SK-N-SH (cell line): ENCODE measurements around the gene SAA1. TPM values are rescaled to one million over a fixed set of nuclear protein-coding genes. Genes with fewer than 3 reads are reported as not detected.

ENCODE experiments used
- CTCF ChIA-PET: fragments of 300-600, 350-600 bp; formaldehyde crosslinking; extraction: SDS; loops from one replicate; lab custom pipeline; 2021; lab: Yijun Ruan, JAX
- POLR2A ChIA-PET: fragments of 350-600 bp; sonication (Branson Sonifier 250); formaldehyde crosslinking; extraction: SDS; loops from one replicate; lab custom pipeline; 2020; ENCODE audit warnings: antibody characterized with exemption, inconsistent platforms; lab: Yijun Ruan, JAX
- DNase-seq: peaks from one replicate; pipeline ENCODE4 v3.0.0; 2012
- H2AFZ ChIP-seq: fragments of 200-600 bp; sonication (generic); 2 replicates; pipeline ENCODE4 v1.8.1; 2016; ENCODE audit warnings: antibody characterized with exemption, mild to moderate bottlenecking, low read depth
- H3F3A ChIP-seq: fragments of 200-600 bp; sonication (generic); replicated peaks from 2 replicates; pipeline ENCODE3; 2016; ENCODE audit warnings: antibody characterized with exemption, mild to moderate bottlenecking; ENCODE audit not compliant: insufficient read depth
- H3K27ac ChIP-seq, 2 experiments: fragments of 200-500 bp in 1 of 2; fragments of 200-600 bp in 1 of 2; sonication (Bioruptor generic) in 1 of 2; sonication (generic), shearing (Covaris generic) in 1 of 2; 2 replicates each; pipeline versions ENCODE4 v1.5.1 to v1.6.1; 2014 to 2016; ENCODE audit warnings: low read depth in 2 of 2, inconsistent platforms in 1 of 2, low read length in 1 of 2, mild to moderate bottlenecking in 1 of 2, mixed read lengths in 1 of 2
- H3K27me3 ChIP-seq: fragments of 200-600 bp; sonication (generic), shearing (Covaris generic); 2 replicates; pipeline ENCODE4 v1.6.1; 2016; ENCODE audit warnings: mixed run types; ENCODE audit not compliant: insufficient read depth
- H3K36me3 ChIP-seq, 2 experiments: fragments of 200-500 bp in 1 of 2; fragments of 200-600 bp in 1 of 2; sonication (Bioruptor generic) in 1 of 2; sonication (generic) in 1 of 2; replicated peaks in 1 of 2; 2 replicates each; pipeline versions ENCODE3 to v1.5.1; 2014 to 2016; ENCODE audit warnings: low read length in 1 of 2, mild to moderate bottlenecking in 1 of 2; ENCODE audit not compliant: insufficient read depth in 2 of 2, control insufficient read depth in 1 of 2
- H3K4me1 ChIP-seq, 2 experiments: fragments of 200-500 bp in 1 of 2; fragments of 200-600 bp in 1 of 2; sonication (Bioruptor generic) in 1 of 2; sonication (generic), shearing (Covaris generic) in 1 of 2; 2 replicates each; pipeline versions ENCODE4 v1.5.1 to v1.6.1; 2014 to 2016; ENCODE audit warnings: low read depth in 1 of 2, low read length in 1 of 2, mixed run types in 1 of 2; ENCODE audit not compliant: insufficient read depth in 2 of 2, control insufficient read depth in 1 of 2
- H3K4me2 ChIP-seq: fragments of 200-600 bp; sonication (generic), shearing (Covaris generic); 2 replicates; pipeline ENCODE4 v1.6.1; 2017; ENCODE audit warnings: mixed run types
- H3K4me3 ChIP-seq, 2 experiments: fragments of 200-500 bp in 1 of 2; fragments of 200-600 bp in 1 of 2; sonication (Bioruptor generic) in 1 of 2; sonication (generic), shearing (Covaris generic) in 1 of 2; 2 replicates each; pipeline versions ENCODE4 v1.5.1 to v1.8.1; 2014 to 2016; ENCODE audit warnings: low read depth in 2 of 2, inconsistent platforms in 1 of 2, low read length in 1 of 2, mild to moderate bottlenecking in 1 of 2, mixed read lengths in 1 of 2, moderate library complexity in 1 of 2
- H3K79me2 ChIP-seq: fragments of 200-600 bp; sonication (generic); 2 replicates; pipeline ENCODE4 v1.8.1; 2017; ENCODE audit warnings: mild to moderate bottlenecking; ENCODE audit not compliant: insufficient read depth
- H3K9ac ChIP-seq: fragments of 200-600 bp; sonication (generic); 2 replicates; pipeline ENCODE4 v1.6.1; 2017; ENCODE audit warnings: mixed run types
- H3K9me2 ChIP-seq: fragments of 200-600 bp; sonication (generic); 2 replicates; pipeline ENCODE4 v1.6.1; 2017; ENCODE audit warnings: mixed run types
- H3K9me3 ChIP-seq: fragments of 200-600 bp; sonication (generic); 2 replicates; pipeline ENCODE4 v1.6.1; 2017; ENCODE audit warnings: mixed run types, mild to moderate bottlenecking, moderate library complexity
- H4K20me1 ChIP-seq: fragments of 200-600 bp; sonication (generic); 2 replicates; pipeline ENCODE4 v1.6.1; 2017; ENCODE audit warnings: mild to moderate bottlenecking, mixed run types; ENCODE audit not compliant: insufficient read depth
- ELF1 ChIP-seq: IDR thresholded peaks from 2 replicates; pipeline ENCODE4 v1.4.0; 2012
- EP300 ChIP-seq, 2 experiments: IDR thresholded peaks; 2 replicates each; pipeline versions ENCODE4 v1.4.0 to v1.6.1; 2012; ENCODE audit warnings: borderline replicate concordance in 1 of 2, low read depth in 1 of 2, low read length in 1 of 2
- FOSL2 ChIP-seq: IDR thresholded peaks from 2 replicates; pipeline ENCODE4 v1.4.0; 2012; ENCODE audit warnings: low read depth, mild to moderate bottlenecking, moderate library complexity, borderline replicate concordance
- FOXJ3 ChIP-seq: sonication (generic); formaldehyde crosslinking; IDR thresholded peaks from 2 replicates; pipeline ENCODE4 v1.5.1; 2020; ENCODE audit warnings: mild to moderate bottlenecking, missing genetic modification reagents
- FOXM1 ChIP-seq: IDR thresholded peaks from 2 replicates; pipeline ENCODE4 v1.4.0; 2012; ENCODE audit warnings: low read depth, mild to moderate bottlenecking
- GABPA ChIP-seq: IDR thresholded peaks from 2 replicates; pipeline ENCODE4 v1.4.0; 2012; ENCODE audit warnings: low read depth, mild to moderate bottlenecking
- GATA2 ChIP-seq: sonication (generic); formaldehyde crosslinking; IDR thresholded peaks from 2 replicates; pipeline ENCODE4 v1.5.0; 2020; ENCODE audit warnings: mild to moderate bottlenecking, missing genetic modification reagents
- JUND ChIP-seq: IDR thresholded peaks from 2 replicates; pipeline ENCODE4 v1.4.0; 2012
- MEF2A ChIP-seq: IDR thresholded peaks from 2 replicates; pipeline ENCODE4 v1.4.0; 2012; ENCODE audit warnings: low read depth, borderline replicate concordance
- MXI1 ChIP-seq: IDR thresholded peaks from 2 replicates; pipeline ENCODE4 v1.6.1; 2012; ENCODE audit warnings: mild to moderate bottlenecking, low read depth, low read length, improper control_type of control experiment
- NRF1 ChIP-seq: IDR thresholded peaks from 2 replicates; pipeline ENCODE4 v1.6.1; 2012; ENCODE audit warnings: low read depth, mild to moderate bottlenecking, low read length
- POLR2AphosphoS5 ChIP-seq: IDR thresholded peaks from 2 replicates; pipeline ENCODE4 v1.6.1; 2012; ENCODE audit warnings: low read depth, low read length
- RFX5 ChIP-seq: IDR thresholded peaks from 2 replicates; pipeline ENCODE4 v1.6.1; 2012; ENCODE audit warnings: mild to moderate bottlenecking, improper control_type of control experiment, low read length
- SIN3A ChIP-seq: IDR thresholded peaks from 2 replicates; pipeline ENCODE4 v1.6.1; 2012; ENCODE audit warnings: low read depth, mild to moderate bottlenecking, low read length, moderate library complexity, borderline replicate concordance
- TAF1 ChIP-seq: IDR thresholded peaks from 2 replicates; pipeline ENCODE4 v1.6.1; 2012; ENCODE audit warnings: low read depth, mild to moderate bottlenecking, low read length, moderate library complexity, borderline replicate concordance
- TCF12 ChIP-seq: IDR thresholded peaks from 2 replicates; pipeline ENCODE4 v1.4.0; 2012
- TEAD4 ChIP-seq: IDR thresholded peaks from 2 replicates; pipeline ENCODE4 v1.4.0; 2012; ENCODE audit warnings: mild to moderate bottlenecking, borderline replicate concordance; ENCODE audit not compliant: insufficient read depth
- YY1 ChIP-seq: IDR thresholded peaks from 2 replicates; pipeline ENCODE4 v1.4.0; 2012; ENCODE audit warnings: low read depth, mild to moderate bottlenecking
- WGBS: methylation state at CpG from one replicate; pipeline ENCODE4 v1.1.6; 2017; ENCODE audit warnings: low lambda C conversion rate; 5-methylcytosine and 5-hydroxymethylcytosine counted together
- polyA plus RNA-seq, 3 experiments: library from polyadenylated mRNA; depleted of rRNA; stranded (reverse); fragments of >200 nt; gene quantifications; 2 replicates each; pipeline ENCODE4 v1.2.3, GENCODE V29; 2012
- TF ChIP-seq, protein P1 (sequence below): IDR thresholded peaks from 2 replicates; pipeline ENCODE4 v1.4.0; 2012; ENCODE audit warnings: low read depth, borderline replicate concordance
- TF ChIP-seq, protein P2 (sequence below): fragments of 150-350 bp; IDR thresholded peaks from 2 replicates; pipeline ENCODE4 v1.6.1; 2016; ENCODE audit warnings: mild to moderate bottlenecking, low read depth, low read length

SAA1 gene
- polyA plus RNA-seq (2012; rRNA removed), result not detected in 2 replicates
- polyA plus RNA-seq (2012; cell fraction: cytosol; rRNA removed), result not detected in 2 replicates
- polyA plus RNA-seq (2012; cell fraction: nucleus; rRNA removed), result not detected in 2 replicates

DNA sequence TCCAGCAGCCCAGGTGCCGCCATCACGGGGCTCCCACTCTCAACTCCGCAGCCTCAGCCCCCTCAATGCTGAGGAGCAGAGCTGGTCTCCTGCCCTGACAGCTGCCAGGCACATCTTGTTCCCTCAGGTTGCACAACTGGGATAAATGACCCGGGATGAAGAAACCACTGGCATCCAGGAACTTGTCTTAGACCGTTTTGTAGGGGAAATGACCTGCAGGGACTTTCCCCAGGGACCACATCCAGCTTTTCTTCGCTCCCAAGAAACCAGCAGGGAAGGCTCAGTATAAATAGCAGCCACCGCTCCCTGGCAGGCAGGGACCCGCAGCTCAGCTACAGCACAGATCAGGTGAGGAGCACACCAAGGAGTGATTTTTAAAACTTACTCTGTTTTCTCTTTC is at the start of gene SAA1:
SAA1 (plus strand) TSS at position 316 of the 400 bp plus-strand sequence. CDS start 624 bp downstream, outside the sequence.
- no peak for DNase-seq
- H3K36me3 ChIP-seq, result no peaks in the 10 kb centered on the region
- TF ChIP-seq FOXJ3 (no peak), TEAD4 (no peak), TCF12 (no peak), YY1 (no peak), MEF2A (no peak)
- H3F3A ChIP-seq, result no peaks in the 10 kb centered on the region
- 49% methylated on average over 8 of the region's 8 CpGs for WGBS
- no peak within 1 kb of the TSS for H2AFZ ChIP-seq
- no peak within 1 kb of the TSS for H3K4me3 ChIP-seq
- H3K9me2 ChIP-seq, result no peaks in the 10 kb centered on the region
- H3K9me3 ChIP-seq, result no peaks in the 10 kb centered on the region
- no peaks in the 10 kb centered on the region for H3K79me2 ChIP-seq
- H3K27ac ChIP-seq, result no peak within 1 kb of the TSS
- H4K20me1 ChIP-seq, result no peaks in the 10 kb centered on the region
- CTCF ChIA-PET, result interaction anchor here (0.8 to 1.2 kb wide), 2 partner anchors 22 to 95 kb away, joined by 3 to 4 read pairs; no protein-coding TSS in a partner anchor
- POLR2A ChIA-PET, result no interaction called here
- no peak within 1 kb of the TSS for H3K4me2 ChIP-seq
- no peaks in the 10 kb centered on the region for H3K27me3 ChIP-seq
- no peak within 1 kb of the TSS for H3K9ac ChIP-seq
- no peaks in the 10 kb centered on the region for H3K4me1 ChIP-seq

DNA sequence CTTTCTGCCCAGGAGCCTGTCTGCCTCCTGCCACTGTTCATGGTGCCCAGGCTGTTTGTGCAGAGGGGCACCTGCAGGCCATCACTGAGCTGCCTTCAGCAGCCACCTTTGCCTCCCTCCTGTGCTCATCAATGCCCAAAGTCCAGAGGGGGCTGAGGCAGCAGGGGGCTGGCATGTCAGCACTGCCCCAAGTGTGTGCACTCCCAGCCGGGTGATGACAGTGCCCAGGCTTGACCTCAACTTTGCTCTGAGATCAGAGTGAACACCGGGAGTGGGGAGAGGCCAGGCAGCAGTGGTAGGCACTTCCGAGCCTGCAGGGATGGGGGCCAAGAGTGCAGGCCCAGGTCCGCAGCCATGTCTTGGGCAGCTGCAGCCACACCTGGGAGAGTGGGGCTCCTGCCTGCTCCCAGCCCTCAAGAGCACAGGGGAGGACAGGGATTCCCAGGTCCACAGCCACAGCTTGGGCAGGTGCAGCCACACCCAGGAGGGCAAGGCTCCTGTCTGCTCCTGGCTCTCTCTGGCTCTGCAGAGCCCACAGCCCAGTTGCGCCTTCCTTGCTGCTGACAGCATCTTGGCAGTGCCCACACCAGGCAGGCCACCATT is 44.7 kb upstream of the SAA1 start:
- POLR2A ChIA-PET, result no interaction called here
- Histone ChIP-seq H2AFZ (no peak overlapping the region), H3F3A (no peaks in the 10 kb centered on the region), H3K4me3 (no peak overlapping the region), H3K27me3 (no peaks in the 10 kb centered on the region), H3K27ac (no peak overlapping the region), H3K9me2 (no peaks in the 10 kb centered on the region), H3K9me3 (no peaks in the 10 kb centered on the region), H3K9ac (no peak overlapping the region), H3K4me2 (no peak overlapping the region), H3K79me2 (no peaks in the 10 kb centered on the region), H4K20me1 (no peaks in the 10 kb centered on the region), H3K4me1 (no peaks in the 10 kb centered on the region), H3K36me3 (no peaks in the 10 kb centered on the region)
- 0% methylated on average over 2 of the region's 5 CpGs for WGBS
- no peak for DNase-seq
- TF ChIP-seq FOXJ3 (no peak), RFX5 (no peak), YY1 (no peak), MXI1 (no peak)
- CTCF ChIA-PET, result interaction anchor here (1.3 to 2.1 kb wide), 3 partner anchors 32 to 106 kb away, joined by 3 to 6 read pairs (median 3); partner anchors contain the start of gene MRGPRX4

DNA sequence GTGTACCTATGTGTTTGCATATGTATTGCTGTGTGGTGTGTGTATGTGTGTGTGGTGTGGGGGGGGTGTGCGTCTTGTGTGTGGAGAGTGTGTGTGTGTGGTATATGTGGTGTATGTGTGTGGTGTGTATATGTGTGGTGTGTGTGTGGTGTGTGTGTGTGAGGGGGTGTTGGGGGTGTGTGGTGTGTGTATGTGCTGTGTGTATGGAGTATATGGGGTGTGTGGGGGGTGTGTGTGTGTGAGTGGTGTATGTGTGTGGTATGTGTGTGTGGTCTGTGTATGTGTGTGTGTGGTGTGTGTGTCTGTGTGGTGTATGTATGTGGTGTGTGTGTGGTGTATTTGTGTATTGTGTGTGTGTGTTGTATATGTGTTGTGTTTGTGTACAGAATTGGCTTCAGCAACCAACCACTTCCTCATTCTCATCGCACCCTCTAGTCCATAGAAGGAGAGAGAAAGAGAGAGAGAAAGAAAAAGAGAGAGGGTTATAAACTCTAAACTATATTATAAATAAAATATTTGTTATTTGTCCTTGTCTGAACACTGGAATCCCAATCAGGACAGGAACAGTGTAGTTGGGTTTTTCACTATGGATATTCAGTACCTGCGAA is 43.1 kb upstream of the SAA1 start:
- ChIA-PET POLR2A (no interaction called here), CTCF (interaction anchor here (1.1 to 2.1 kb wide), 3 partner anchors 33 to 542 kb away, joined by 3 to 6 read pairs (median 3); no protein-coding TSS in a partner anchor)
- no peaks in the 10 kb centered on the region for H3K9me3 ChIP-seq
- no peak overlapping the region for H3K9ac ChIP-seq
- no peak for DNase-seq
- no peaks in the 10 kb centered on the region for H3K9me2 ChIP-seq
- no peaks in the 10 kb centered on the region for H3K36me3 ChIP-seq
- H3F3A ChIP-seq, result no peaks in the 10 kb centered on the region
- no peak overlapping the region for H3K27ac ChIP-seq
- no peak overlapping the region for H2AFZ ChIP-seq
- no peaks in the 10 kb centered on the region for H3K79me2 ChIP-seq
- H3K4me1 ChIP-seq, result no peaks in the 10 kb centered on the region
- H3K4me3 ChIP-seq, result no peak overlapping the region
- WGBS, result 52% methylated on average over 3 of the region's 3 CpGs
- H4K20me1 ChIP-seq, result no peaks in the 10 kb centered on the region
- H3K4me2 ChIP-seq, result no peak overlapping the region
- no peaks in the 10 kb centered on the region for H3K27me3 ChIP-seq
- TF ChIP-seq, protein P1, sequence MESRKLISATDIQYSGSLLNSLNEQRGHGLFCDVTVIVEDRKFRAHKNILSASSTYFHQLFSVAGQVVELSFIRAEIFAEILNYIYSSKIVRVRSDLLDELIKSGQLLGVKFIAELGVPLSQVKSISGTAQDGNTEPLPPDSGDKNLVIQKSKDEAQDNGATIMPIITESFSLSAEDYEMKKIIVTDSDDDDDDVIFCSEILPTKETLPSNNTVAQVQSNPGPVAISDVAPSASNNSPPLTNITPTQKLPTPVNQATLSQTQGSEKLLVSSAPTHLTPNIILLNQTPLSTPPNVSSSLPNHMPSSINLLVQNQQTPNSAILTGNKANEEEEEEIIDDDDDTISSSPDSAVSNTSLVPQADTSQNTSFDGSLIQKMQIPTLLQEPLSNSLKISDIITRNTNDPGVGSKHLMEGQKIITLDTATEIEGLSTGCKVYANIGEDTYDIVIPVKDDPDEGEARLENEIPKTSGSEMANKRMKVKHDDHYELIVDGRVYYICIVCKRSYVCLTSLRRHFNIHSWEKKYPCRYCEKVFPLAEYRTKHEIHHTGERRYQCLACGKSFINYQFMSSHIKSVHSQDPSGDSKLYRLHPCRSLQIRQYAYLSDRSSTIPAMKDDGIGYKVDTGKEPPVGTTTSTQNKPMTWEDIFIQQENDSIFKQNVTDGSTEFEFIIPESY, result no peak
- TF ChIP-seq GABPA (no peak), SIN3A (no peak), NRF1 (no peak), FOXM1 (no peak), ELF1 (no peak), FOSL2 (no peak), GATA2 (CRISPR knock-in tag) (no peak), TAF1 (no peak), FOXJ3 (no peak), POLR2AphosphoS5 (no peak), EP300 (IDR thresholded peaks at IDR 0.05; ENCODE audit: borderline replicate concordance in 1 of 2, low read depth in 1 of 2, low read length in 1 of 2) (no peak), TEAD4 (no peak), JUND (no peak)
- TF ChIP-seq, protein P2, sequence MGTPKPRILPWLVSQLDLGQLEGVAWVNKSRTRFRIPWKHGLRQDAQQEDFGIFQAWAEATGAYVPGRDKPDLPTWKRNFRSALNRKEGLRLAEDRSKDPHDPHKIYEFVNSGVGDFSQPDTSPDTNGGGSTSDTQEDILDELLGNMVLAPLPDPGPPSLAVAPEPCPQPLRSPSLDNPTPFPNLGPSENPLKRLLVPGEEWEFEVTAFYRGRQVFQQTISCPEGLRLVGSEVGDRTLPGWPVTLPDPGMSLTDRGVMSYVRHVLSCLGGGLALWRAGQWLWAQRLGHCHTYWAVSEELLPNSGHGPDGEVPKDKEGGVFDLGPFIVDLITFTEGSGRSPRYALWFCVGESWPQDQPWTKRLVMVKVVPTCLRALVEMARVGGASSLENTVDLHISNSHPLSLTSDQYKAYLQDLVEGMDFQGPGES, result no peak
